ENCODE measurements around the gene TESPA1. TPM values are rescaled to one million over a fixed set of nuclear protein-coding genes. Genes with fewer than 3 reads are reported as not detected.
A peak's percentile ranks its signal among the peaks of the same experiment; 100 is the strongest.
"Not testable (repeated sequence)": the region's sequence is repeated elsewhere in the genome, so short reads cannot be mapped to it uniquely, and the experiment has no call there.

The TESPA1 gene
- total RNA-seq, 4 donors from 2014 or later = 1.4 TPM; not detected in 3

DNA sequence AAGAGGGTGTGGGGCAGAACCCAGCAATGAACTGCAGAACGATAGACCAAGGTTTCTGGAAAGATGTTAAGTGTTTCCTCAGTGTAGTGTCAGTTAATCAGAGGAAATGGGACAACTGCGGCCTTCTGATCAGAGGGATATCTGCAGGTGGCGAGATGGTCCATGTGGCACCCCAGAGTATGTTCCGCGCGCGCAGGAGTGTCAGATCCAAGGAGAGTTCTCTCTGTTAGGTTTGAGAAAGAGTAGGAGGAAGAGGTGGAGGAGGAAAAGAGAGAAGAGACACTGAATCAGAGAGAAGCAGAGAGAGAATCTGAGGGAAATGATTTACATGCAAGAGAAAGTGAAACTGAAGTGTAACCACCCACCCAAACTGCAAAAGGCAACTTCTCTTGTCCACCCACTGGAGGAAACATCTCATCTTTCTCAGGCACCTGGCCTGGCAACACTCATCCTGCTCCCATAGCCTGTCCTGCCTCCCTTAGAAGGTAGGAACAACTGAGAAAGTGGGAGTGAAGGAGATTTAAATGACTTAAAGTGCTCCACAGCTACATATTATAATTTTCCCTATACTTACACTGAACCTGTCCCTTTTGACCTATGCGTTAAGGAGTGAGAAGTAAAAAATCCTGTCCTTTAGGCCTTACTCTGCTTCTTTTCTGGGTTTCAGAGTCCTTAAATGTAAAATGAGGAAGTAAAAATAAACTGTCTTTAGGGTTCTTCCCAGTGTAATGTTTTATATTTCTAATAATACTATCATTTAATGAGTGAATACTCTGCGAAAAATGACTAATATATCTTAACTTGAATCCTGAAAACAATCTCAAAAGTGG is 6.8 kb upstream of the TESPA1 start:
- no peaks in the 10 kb centered on the region for H3K36me3 ChIP-seq
- H3K27me3 ChIP-seq = no peaks in the 10 kb centered on the region
- no peaks in the 10 kb centered on the region for H3K4me1 ChIP-seq
- DNase-seq = no peak
- H3K9me3 ChIP-seq = no peaks in the 10 kb centered on the region
- intact Hi-C loops (cut with DNase I; ENCODE audit: low total_unique reads) = loop anchor here (10.0 kb wide), 1 partner anchor 83 kb away; no protein-coding TSS in a partner anchor
- H3K4me3 ChIP-seq = no peak overlapping the region
- no peak for TF ChIP-seq POLR2A (IDR thresholded peaks at IDR 0.05)
- TF ChIP-seq, protein P1, sequence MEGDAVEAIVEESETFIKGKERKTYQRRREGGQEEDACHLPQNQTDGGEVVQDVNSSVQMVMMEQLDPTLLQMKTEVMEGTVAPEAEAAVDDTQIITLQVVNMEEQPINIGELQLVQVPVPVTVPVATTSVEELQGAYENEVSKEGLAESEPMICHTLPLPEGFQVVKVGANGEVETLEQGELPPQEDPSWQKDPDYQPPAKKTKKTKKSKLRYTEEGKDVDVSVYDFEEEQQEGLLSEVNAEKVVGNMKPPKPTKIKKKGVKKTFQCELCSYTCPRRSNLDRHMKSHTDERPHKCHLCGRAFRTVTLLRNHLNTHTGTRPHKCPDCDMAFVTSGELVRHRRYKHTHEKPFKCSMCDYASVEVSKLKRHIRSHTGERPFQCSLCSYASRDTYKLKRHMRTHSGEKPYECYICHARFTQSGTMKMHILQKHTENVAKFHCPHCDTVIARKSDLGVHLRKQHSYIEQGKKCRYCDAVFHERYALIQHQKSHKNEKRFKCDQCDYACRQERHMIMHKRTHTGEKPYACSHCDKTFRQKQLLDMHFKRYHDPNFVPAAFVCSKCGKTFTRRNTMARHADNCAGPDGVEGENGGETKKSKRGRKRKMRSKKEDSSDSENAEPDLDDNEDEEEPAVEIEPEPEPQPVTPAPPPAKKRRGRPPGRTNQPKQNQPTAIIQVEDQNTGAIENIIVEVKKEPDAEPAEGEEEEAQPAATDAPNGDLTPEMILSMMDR (IDR thresholded peaks at IDR 0.05) = no peak
- no peak overlapping the region for H3K27ac ChIP-seq

- Histone ChIP-seq H3K4me3 (no peak overlapping the region), H3K9me3 (no peaks in the 10 kb centered on the region), H3K27me3 (no peaks in the 10 kb centered on the region), H3K27ac (no peak overlapping the region), H3K36me3 (no peaks in the 10 kb centered on the region), H3K4me1 (no peaks in the 10 kb centered on the region)
- no peak for DNase-seq
- intact Hi-C loops (cut with DNase I; ENCODE audit: low total_unique reads) = loop anchor here (10.0 kb wide), 1 partner anchor 85 kb away; no protein-coding TSS in a partner anchor
- TF ChIP-seq POLR2A (IDR thresholded peaks at IDR 0.05) = no peak
- TF ChIP-seq, protein P1 (IDR thresholded peaks at IDR 0.05) = no peak
These were observed 5.3 kb upstream of the TESPA1 start for GRCh38 chr12:54989829-54990228.

DNA sequence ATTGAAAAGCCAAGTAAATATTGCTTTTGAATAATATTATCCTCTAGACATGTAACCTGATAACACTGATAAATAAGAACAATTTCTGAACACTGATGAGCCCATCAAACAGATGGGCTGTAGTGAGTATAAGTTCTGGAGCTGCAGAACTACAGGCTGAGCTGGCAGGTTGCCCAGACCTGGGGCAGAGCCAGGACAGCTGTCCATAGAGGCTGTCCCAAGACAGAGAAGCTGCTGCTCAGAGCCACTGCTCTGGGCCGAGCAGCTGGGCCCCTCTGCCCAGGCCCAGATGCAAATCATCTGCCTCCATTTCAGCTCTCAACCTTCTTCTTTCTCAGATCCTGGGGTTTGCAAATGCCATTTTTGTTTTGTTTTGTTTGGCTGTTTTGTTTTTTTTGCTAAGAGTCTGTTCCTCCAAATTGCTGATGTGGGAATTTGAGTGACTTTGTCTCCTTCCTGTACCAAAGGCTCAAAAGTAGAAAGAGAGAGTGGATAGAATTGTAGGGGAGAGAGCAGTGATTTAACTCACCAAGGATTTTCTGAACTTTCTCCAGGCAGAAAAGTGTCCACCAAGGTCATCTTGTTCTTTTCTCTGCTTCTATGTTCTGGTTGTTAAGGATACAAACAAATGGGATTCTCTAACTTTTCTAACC is 4.0 kb upstream of the TESPA1 start:
- Histone ChIP-seq H3K27ac (peak overlapping the region in 1 of 2 donors; percentile 12), H3K4me3 (no peak overlapping the region), H3K9me3 (no peaks in the 10 kb centered on the region), H3K27me3 (no peaks in the 10 kb centered on the region), H3K4me1 (no peaks in the 10 kb centered on the region), H3K36me3 (no peaks in the 10 kb centered on the region)
- no peak for TF ChIP-seq POLR2A (IDR thresholded peaks at IDR 0.05)
- TF ChIP-seq, protein P1 (IDR thresholded peaks at IDR 0.05) = no peak
- DNase-seq = peak; percentile 56 to 67
- intact Hi-C loops (cut with DNase I; ENCODE audit: low total_unique reads) = no loop called here

- intact Hi-C loops (cut with DNase I; ENCODE audit: low total_unique reads) = no loop called here
These were observed 3.2 kb upstream of the TESPA1 start for GRCh38 chr12:54987611-54988231.

DNA sequence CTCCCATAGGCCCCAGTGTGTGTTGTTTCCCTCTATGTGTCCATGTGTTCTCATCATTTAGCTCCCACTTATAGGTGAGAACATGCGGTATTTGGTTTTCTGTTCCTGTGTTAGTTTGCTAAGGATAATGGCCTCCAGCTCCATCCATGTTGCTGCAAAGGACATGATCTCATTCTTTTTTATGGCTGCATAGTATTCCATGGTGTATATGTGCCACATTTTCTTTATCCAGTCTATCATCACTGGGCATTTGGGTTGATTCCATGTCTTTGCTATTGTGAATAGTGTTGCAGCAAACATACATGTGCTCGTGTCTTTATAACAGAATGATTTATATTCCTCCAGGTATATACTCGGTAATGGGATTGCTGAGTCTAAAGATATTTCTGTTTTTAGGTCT is 2.2 kb upstream of the TESPA1 start:
- intact Hi-C loops (cut with DNase I; ENCODE audit: low total_unique reads) = not testable (repeated sequence)

More at GRCh38 chr12:54987611-54988231, 3.2 kb upstream of the TESPA1 start:
- Histone ChIP-seq H3K4me3 (no peak overlapping the region), H3K4me1 (no peaks in the 10 kb centered on the region), H3K27ac (no peak overlapping the region), H3K36me3 (no peaks in the 10 kb centered on the region), H3K9me3 (no peaks in the 10 kb centered on the region), H3K27me3 (no peaks in the 10 kb centered on the region)
- no peak for DNase-seq
- TF ChIP-seq POLR2A (IDR thresholded peaks at IDR 0.05) = no peak
- TF ChIP-seq, protein P1 (IDR thresholded peaks at IDR 0.05) = no peak

More for the DNA sequence above, 2.2 kb upstream of the TESPA1 start:
- not testable (repeated sequence) for H3K9me3 ChIP-seq, H3K27ac ChIP-seq, H3K27me3 ChIP-seq, DNase-seq, H3K4me3 ChIP-seq, H3K4me1 ChIP-seq, H3K36me3 ChIP-seq

Data from uterus (tissue), 4 donors.